Fibroblast of lung (primary cell): Measurements from ENCODE around the gene SPG11.

ENCODE experiments used
- EZH2 ChIP-seq: IDR thresholded peaks from 2 replicates; pipeline ENCODE4 v1.5.1; 2012; ENCODE audit warnings: low read length, control low read depth, mild to moderate bottlenecking; ENCODE audit errors: missing control alignments
- TF ChIP-seq, protein P1 (sequence below), 2 donors: IDR thresholded peaks in 1 of 2; conservative IDR thresholded peaks in 1 of 2; 1 replicate in 1 of 2; 2 replicates in 1 of 2; pipeline ENCODE4 v1.5.1; 2011 to 2012; ENCODE audit warnings: low read length in 2 of 2, control low read depth in 1 of 2, inconsistent platforms in 1 of 2, low read depth in 1 of 2, mild to moderate bottlenecking in 1 of 2

GRCh38 chr15:44711096-44711742 is 47.8 kb upstream of the SPG11 start, which contains the start of the genes B2M and PATL2:
- TF ChIP-seq, protein P1, sequence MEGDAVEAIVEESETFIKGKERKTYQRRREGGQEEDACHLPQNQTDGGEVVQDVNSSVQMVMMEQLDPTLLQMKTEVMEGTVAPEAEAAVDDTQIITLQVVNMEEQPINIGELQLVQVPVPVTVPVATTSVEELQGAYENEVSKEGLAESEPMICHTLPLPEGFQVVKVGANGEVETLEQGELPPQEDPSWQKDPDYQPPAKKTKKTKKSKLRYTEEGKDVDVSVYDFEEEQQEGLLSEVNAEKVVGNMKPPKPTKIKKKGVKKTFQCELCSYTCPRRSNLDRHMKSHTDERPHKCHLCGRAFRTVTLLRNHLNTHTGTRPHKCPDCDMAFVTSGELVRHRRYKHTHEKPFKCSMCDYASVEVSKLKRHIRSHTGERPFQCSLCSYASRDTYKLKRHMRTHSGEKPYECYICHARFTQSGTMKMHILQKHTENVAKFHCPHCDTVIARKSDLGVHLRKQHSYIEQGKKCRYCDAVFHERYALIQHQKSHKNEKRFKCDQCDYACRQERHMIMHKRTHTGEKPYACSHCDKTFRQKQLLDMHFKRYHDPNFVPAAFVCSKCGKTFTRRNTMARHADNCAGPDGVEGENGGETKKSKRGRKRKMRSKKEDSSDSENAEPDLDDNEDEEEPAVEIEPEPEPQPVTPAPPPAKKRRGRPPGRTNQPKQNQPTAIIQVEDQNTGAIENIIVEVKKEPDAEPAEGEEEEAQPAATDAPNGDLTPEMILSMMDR (conservative IDR thresholded peaks at IDR 0.05 in 1 of 2, IDR thresholded peaks at IDR 0.05 in 1 of 2; ENCODE audit: low read depth in 1 of 2, low read length in 2 of 2) = no peak
- TF ChIP-seq EZH2 = no peak
